ENCODE results near the gene UBQLN1. TPM values are rescaled to one million over a fixed set of nuclear protein-coding genes. Genes with fewer than 3 reads are reported as not detected.
A peak's percentile ranks its signal among the peaks of the same experiment; 100 is the strongest.
"Not testable (repeated sequence)": the region's sequence is repeated elsewhere in the genome, so short reads cannot be mapped to it uniquely, and the experiment has no call there.

UBQLN1 gene
- polyA plus RNA-seq (2012; ENCODE audit: missing spikeins): 42.3 TPM

GRCh38 chr9:83707768-83708514 is at the start of gene UBQLN1:
Gene UBQLN1 (minus strand): TSS chr9:83707958. CDS start chr9:83707679, 279 bp downstream.
- peak; percentile 85 for DNase-seq (ENCODE audit: insufficient read length)
- FAIRE-seq: peak; percentile 99
- TF ChIP-seq POLR2A (IDR thresholded peaks at IDR 0.05; ENCODE audit: low read depth, low read length): peak; percentile 98
- peak; percentile 82; the same call in 1 of the 2 replicates for TF ChIP-seq TAF1 (IDR thresholded peaks at IDR 0.05; ENCODE audit: borderline replicate concordance, low read depth, low read length)
- TF ChIP-seq POLR2AphosphoS5 (IDR thresholded peaks at IDR 0.05; ENCODE audit: low read depth, low read length): peak; percentile 95

GRCh38 chr9:83754383-83754977 is 46.7 kb upstream of the UBQLN1 start:
- TF ChIP-seq POLR2AphosphoS5 (IDR thresholded peaks at IDR 0.05; ENCODE audit: low read depth, low read length) (no peak), POLR2A (IDR thresholded peaks at IDR 0.05; ENCODE audit: low read depth, low read length) (no peak), TAF1 (IDR thresholded peaks at IDR 0.05; ENCODE audit: borderline replicate concordance, low read depth, low read length) (no peak)
- FAIRE-seq (peak; percentile 64), DNase-seq (ENCODE audit: insufficient read length) (no peak)

GRCh38 chr9:83749706-83750105 is 41.9 kb upstream of the UBQLN1 start:
- no peak for FAIRE-seq
- TF ChIP-seq POLR2A (IDR thresholded peaks at IDR 0.05; ENCODE audit: low read depth, low read length): no peak
- TF ChIP-seq TAF1 (IDR thresholded peaks at IDR 0.05; ENCODE audit: borderline replicate concordance, low read depth, low read length): no peak
- no peak for TF ChIP-seq POLR2AphosphoS5 (IDR thresholded peaks at IDR 0.05; ENCODE audit: low read depth, low read length)
- DNase-seq (ENCODE audit: insufficient read length): no peak

- TF ChIP-seq TAF1 (IDR thresholded peaks at IDR 0.05; ENCODE audit: borderline replicate concordance, low read depth, low read length) (no peak), POLR2AphosphoS5 (IDR thresholded peaks at IDR 0.05; ENCODE audit: low read depth, low read length) (no peak)
- DNase-seq (ENCODE audit: insufficient read length): no peak
- no peak for FAIRE-seq
Observed at GRCh38 chr9:83744206-83744605, 36.4 kb upstream of the UBQLN1 start.

GRCh38 chr9:83733739-83734138 is 26.0 kb upstream of the UBQLN1 start:
- DNase-seq (ENCODE audit: insufficient read length) (no peak), FAIRE-seq (no peak)
- no peak for TF ChIP-seq TAF1 (IDR thresholded peaks at IDR 0.05; ENCODE audit: borderline replicate concordance, low read depth, low read length)
- TF ChIP-seq POLR2AphosphoS5 (IDR thresholded peaks at IDR 0.05; ENCODE audit: low read depth, low read length): no peak
- TF ChIP-seq POLR2A (IDR thresholded peaks at IDR 0.05; ENCODE audit: low read depth, low read length): no peak

- not testable (repeated sequence) for FAIRE-seq; DNase-seq (ENCODE audit: insufficient read length)
Observed at GRCh38 chr9:83728591-83729368, 21.0 kb upstream of the UBQLN1 start.

- no peak for DNase-seq (ENCODE audit: insufficient read length)
- TF ChIP-seq POLR2AphosphoS5 (IDR thresholded peaks at IDR 0.05; ENCODE audit: low read depth, low read length) (no peak), TAF1 (IDR thresholded peaks at IDR 0.05; ENCODE audit: borderline replicate concordance, low read depth, low read length) (no peak), POLR2A (IDR thresholded peaks at IDR 0.05; ENCODE audit: low read depth, low read length) (no peak)
- no peak for FAIRE-seq
Observed at GRCh38 chr9:83724436-83724835, 16.7 kb upstream of the UBQLN1 start.

GRCh38 chr9:83722726-83723495 is 15.2 kb upstream of the UBQLN1 start:
- DNase-seq (ENCODE audit: insufficient read length): no peak
- TF ChIP-seq POLR2A (IDR thresholded peaks at IDR 0.05; ENCODE audit: low read depth, low read length): no peak
- no peak for TF ChIP-seq TAF1 (IDR thresholded peaks at IDR 0.05; ENCODE audit: borderline replicate concordance, low read depth, low read length)
- no peak for TF ChIP-seq POLR2AphosphoS5 (IDR thresholded peaks at IDR 0.05; ENCODE audit: low read depth, low read length)
- FAIRE-seq: no peak

GRCh38 chr9:83721509-83721908 is 13.8 kb upstream of the UBQLN1 start:
- FAIRE-seq (no peak), DNase-seq (ENCODE audit: insufficient read length) (no peak)
- TF ChIP-seq POLR2AphosphoS5 (IDR thresholded peaks at IDR 0.05; ENCODE audit: low read depth, low read length): no peak
- TF ChIP-seq POLR2A (IDR thresholded peaks at IDR 0.05; ENCODE audit: low read depth, low read length): no peak
- TF ChIP-seq TAF1 (IDR thresholded peaks at IDR 0.05; ENCODE audit: borderline replicate concordance, low read depth, low read length): no peak

- TF ChIP-seq POLR2A (IDR thresholded peaks at IDR 0.05; ENCODE audit: low read depth, low read length): no peak
- TF ChIP-seq TAF1 (IDR thresholded peaks at IDR 0.05; ENCODE audit: borderline replicate concordance, low read depth, low read length): no peak
- TF ChIP-seq POLR2AphosphoS5 (IDR thresholded peaks at IDR 0.05; ENCODE audit: low read depth, low read length): no peak
- no peak for FAIRE-seq
- no peak for DNase-seq (ENCODE audit: insufficient read length)
Observed at GRCh38 chr9:83715794-83716193, 8.0 kb upstream of the UBQLN1 start.

- FAIRE-seq: no peak
- no peak for DNase-seq (ENCODE audit: insufficient read length)
- no peak for TF ChIP-seq POLR2A (IDR thresholded peaks at IDR 0.05; ENCODE audit: low read depth, low read length)
- no peak for TF ChIP-seq POLR2AphosphoS5 (IDR thresholded peaks at IDR 0.05; ENCODE audit: low read depth, low read length)
- no peak for TF ChIP-seq TAF1 (IDR thresholded peaks at IDR 0.05; ENCODE audit: borderline replicate concordance, low read depth, low read length)
Observed at GRCh38 chr9:83715221-83715620, 7.5 kb upstream of the UBQLN1 start.
